Activated B cell treated with CpG ODN at 0.5 μM for 24 hours (primary cell): ENCODE data around the gene METTL9. TPM values are rescaled to one million over a fixed set of nuclear protein-coding genes. Genes with fewer than 3 reads are reported as not detected.
"Not testable (repeated sequence)": the region's sequence is repeated elsewhere in the genome, so short reads cannot be mapped to it uniquely, and the experiment has no call there.

Experiments
- ATAC-seq: fragments of 200-7000 bp; cut with Tn5 transposase; one replicate; pipeline ENCODE4 v1.10.0; 2021; ENCODE audit warnings: low read depth, mild to moderate bottlenecking, moderate library complexity
- CTCF ChIA-PET: fragments of 350-600 bp; sonication (Branson Sonifier 250); formaldehyde crosslinking; loops from one replicate; lab custom pipeline; 2021; ENCODE audit warnings: antibody characterized with exemption; lab: Charles Lee
- POLR2A ChIA-PET: fragments of 350-600 bp; sonication (Branson Sonifier 250); formaldehyde crosslinking; loops from one replicate; lab custom pipeline; 2021; ENCODE audit warnings: antibody characterized with exemption; lab: Charles Lee
- DNase-seq: peaks from one replicate; pipeline ENCODE4 v3.0.0; 2022
- H3K27ac Mint-ChIP-seq: one replicate; pipeline ENCODE4 v1.8.0; 2020; ENCODE audit warnings: mixed read lengths
- H3K27me3 Mint-ChIP-seq: one replicate; pipeline ENCODE4 v1.8.0; 2021; ENCODE audit warnings: mixed read lengths
- H3K36me3 Mint-ChIP-seq: one replicate; pipeline ENCODE4 v1.8.0; 2021; ENCODE audit warnings: low read depth, mixed read lengths
- H3K4me1 Mint-ChIP-seq: one replicate; pipeline ENCODE4 v1.8.0; 2021; ENCODE audit warnings: mixed read lengths
- H3K4me3 Mint-ChIP-seq: one replicate; pipeline ENCODE4 v1.8.0; 2020; ENCODE audit warnings: mild to moderate bottlenecking, mixed read lengths
- H3K9me3 Mint-ChIP-seq: one replicate; pipeline ENCODE4 v1.8.0; 2020; ENCODE audit warnings: mixed read lengths
- CTCF ChIP-seq: fragments of 200-600 bp; IDR thresholded peaks from one replicate; pipeline ENCODE4 v1.8.0; 2022; ENCODE audit warnings: antibody characterized with exemption, mild to moderate bottlenecking
- intact Hi-C: fragments of 100-400 bp; cut with micrococcal nuclease; formaldehyde crosslinking; loops from one replicate; pipeline ENCODE4 v1.15.1; 2024
- total RNA-seq: library from RNA; stranded (reverse); gene quantifications from 2 replicates; pipeline ENCODE4 v1.2.3, GENCODE V29; 2022

METTL9 gene
- total RNA-seq, 1 donor from 2014 or later, result 53.3 TPM

- ATAC-seq (no peak), DNase-seq (no peak)
- Mint-ChIP-seq H3K27ac (no peak overlapping the region), H3K27me3 (peaks cover 13% of the 10 kb centered on the region), H3K9me3 (peaks cover 3% of the 10 kb centered on the region), H3K36me3 (no peaks in the 10 kb centered on the region), H3K4me3 (no peak overlapping the region), H3K4me1 (peaks cover 4% of the 10 kb centered on the region)
- no peak for TF ChIP-seq CTCF
- intact Hi-C loops, result no loop called here
- ChIA-PET POLR2A (no interaction called here), CTCF (interaction anchor here (0.7 to 1.3 kb wide), 3 partner anchors 10 to 27 kb away, joined by 3 to 4 read pairs (median 3); no protein-coding TSS in a partner anchor)
These were observed 84.8 kb downstream of the METTL9 start for GRCh38 chr16:21684199-21684598.

- Mint-ChIP-seq H3K9me3 (peaks cover 3% of the 10 kb centered on the region), H3K4me3 (no peak overlapping the region), H3K27me3 (peaks cover 12% of the 10 kb centered on the region), H3K27ac (no peak overlapping the region), H3K36me3 (no peaks in the 10 kb centered on the region), H3K4me1 (peaks cover 4% of the 10 kb centered on the region)
- DNase-seq (no peak), ATAC-seq (no peak)
- ChIA-PET CTCF (interaction anchor here (1.3 kb wide), 1 partner anchor 20 kb away, joined by 3 read pairs; no protein-coding TSS in a partner anchor), POLR2A (no interaction called here)
- intact Hi-C loops, result no loop called here
- no peak for TF ChIP-seq CTCF
These were observed 85.7 kb downstream of the METTL9 start for GRCh38 chr16:21685034-21685455.

GRCh38 chr16:21689107-21689506 lies 89.7 kb downstream of the METTL9 start:
- Mint-ChIP-seq H3K4me1 (peaks cover 3% of the 10 kb centered on the region), H3K27me3 (peaks cover 8% of the 10 kb centered on the region), H3K27ac (no peak overlapping the region), H3K9me3 (peaks cover 6% of the 10 kb centered on the region), H3K36me3 (no peaks in the 10 kb centered on the region), H3K4me3 (no peak overlapping the region)
- ATAC-seq (no peak), DNase-seq (no peak)
- TF ChIP-seq CTCF, result no peak
- intact Hi-C loops, result no loop called here
- ChIA-PET POLR2A (no interaction called here), CTCF (no interaction called here)

GRCh38 chr16:21690967-21691366 lies 91.6 kb downstream of the METTL9 start:
- H3K9me3 Mint-ChIP-seq, H3K4me3 Mint-ChIP-seq, H3K36me3 Mint-ChIP-seq, intact Hi-C loops, DNase-seq, CTCF ChIA-PET, H3K4me1 Mint-ChIP-seq, H3K27ac Mint-ChIP-seq, ATAC-seq, H3K27me3 Mint-ChIP-seq: not testable (repeated sequence)
- POLR2A ChIA-PET, result interaction anchor here (1.2 kb wide), 1 partner anchor 13 kb away, joined by 4 read pairs; no protein-coding TSS in a partner anchor

GRCh38 chr16:21694609-21695008 lies 95.2 kb downstream of the METTL9 start:
- ChIA-PET POLR2A (no interaction called here), CTCF (no interaction called here)
- intact Hi-C loops, result no loop called here
- H3K27ac Mint-ChIP-seq, result no peak overlapping the region
- TF ChIP-seq CTCF, result no peak
- peaks cover 3% of the 10 kb centered on the region for H3K9me3 Mint-ChIP-seq
- DNase-seq (no peak), ATAC-seq (no peak)
- H3K36me3 Mint-ChIP-seq, result no peaks in the 10 kb centered on the region
- H3K27me3 Mint-ChIP-seq, result peaks cover 4% of the 10 kb centered on the region
- no peaks in the 10 kb centered on the region for H3K4me1 Mint-ChIP-seq
- H3K4me3 Mint-ChIP-seq, result no peak overlapping the region

- intact Hi-C loops, result no loop called here
- CTCF ChIA-PET, result no interaction called here
- no peaks in the 10 kb centered on the region for H3K27me3 Mint-ChIP-seq
- no peaks in the 10 kb centered on the region for H3K36me3 Mint-ChIP-seq
- H3K4me1 Mint-ChIP-seq, result no peaks in the 10 kb centered on the region
- H3K27ac Mint-ChIP-seq, result no peak overlapping the region
- H3K9me3 Mint-ChIP-seq, result no peaks in the 10 kb centered on the region
- POLR2A ChIA-PET, result no interaction called here
- TF ChIP-seq CTCF, result no peak
- no peak for ATAC-seq
- H3K4me3 Mint-ChIP-seq, result no peak overlapping the region
- no peak for DNase-seq
These were observed 97.7 kb downstream of the METTL9 start for GRCh38 chr16:21697032-21697431.
